HG02973 (cell line): ENCODE measurements around the gene GPR173.

Experiments
- ATAC-seq: cut with Tn5 transposase; IDR thresholded peaks from one replicate; pipeline ENCODE4 v1.9.1; 2021; ENCODE audit warnings: moderate library complexity; ENCODE audit not compliant: unreplicated experiment

Gene GPR173, protein sequence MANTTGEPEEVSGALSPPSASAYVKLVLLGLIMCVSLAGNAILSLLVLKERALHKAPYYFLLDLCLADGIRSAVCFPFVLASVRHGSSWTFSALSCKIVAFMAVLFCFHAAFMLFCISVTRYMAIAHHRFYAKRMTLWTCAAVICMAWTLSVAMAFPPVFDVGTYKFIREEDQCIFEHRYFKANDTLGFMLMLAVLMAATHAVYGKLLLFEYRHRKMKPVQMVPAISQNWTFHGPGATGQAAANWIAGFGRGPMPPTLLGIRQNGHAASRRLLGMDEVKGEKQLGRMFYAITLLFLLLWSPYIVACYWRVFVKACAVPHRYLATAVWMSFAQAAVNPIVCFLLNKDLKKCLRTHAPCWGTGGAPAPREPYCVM

DNA sequence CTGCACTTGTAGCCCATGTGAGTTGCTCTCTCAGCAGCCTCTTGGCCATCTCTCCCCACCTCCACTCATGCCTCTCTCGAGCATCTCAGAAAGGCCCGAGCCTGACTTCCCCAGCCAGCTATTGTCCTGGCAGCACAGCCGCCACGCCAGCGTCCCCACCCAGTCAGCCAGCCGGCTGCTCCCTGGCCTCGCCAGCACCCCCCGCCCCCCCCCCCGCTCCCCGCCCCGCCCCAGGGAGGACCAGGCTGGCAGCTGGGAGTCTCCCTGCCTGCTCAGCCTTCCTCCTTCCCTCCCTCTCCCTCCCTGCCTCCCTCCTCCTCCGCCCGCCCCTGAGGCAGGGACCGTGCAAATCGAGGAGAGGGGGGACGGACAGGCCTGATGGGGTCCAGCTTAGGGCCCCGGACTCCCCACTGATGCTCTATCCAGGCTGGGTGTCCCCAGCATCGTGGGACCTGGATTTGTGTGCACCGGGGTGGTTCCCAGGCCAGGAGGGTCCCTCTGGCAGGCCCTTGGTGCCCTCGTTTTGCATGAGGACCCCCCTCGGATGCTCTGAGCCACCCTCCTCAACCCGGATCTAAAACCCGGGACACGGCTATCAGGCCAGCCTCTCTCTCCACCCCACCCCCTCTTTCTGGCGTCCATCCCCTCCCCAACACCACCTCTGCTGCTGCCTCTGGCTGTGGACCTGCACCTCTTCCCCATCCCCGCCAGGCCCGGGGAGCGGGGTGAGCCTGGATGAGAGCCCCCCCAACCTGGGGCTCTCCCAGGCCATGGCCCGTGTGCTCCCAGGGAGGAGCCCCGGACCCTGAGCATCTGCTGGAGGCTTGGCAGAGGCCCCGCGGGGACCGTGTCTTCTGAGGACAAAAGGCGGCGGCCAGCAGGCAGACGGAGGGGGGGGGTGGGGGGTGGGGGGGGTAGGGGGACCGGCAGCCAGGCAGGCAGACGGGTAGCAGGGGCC is at the start of gene GPR173:
TSS of gene GPR173 (plus strand) at position 621 of the 958 bp plus-strand sequence. CDS start 27,833 bp downstream, outside the sequence.
- no peak for ATAC-seq

DNA sequence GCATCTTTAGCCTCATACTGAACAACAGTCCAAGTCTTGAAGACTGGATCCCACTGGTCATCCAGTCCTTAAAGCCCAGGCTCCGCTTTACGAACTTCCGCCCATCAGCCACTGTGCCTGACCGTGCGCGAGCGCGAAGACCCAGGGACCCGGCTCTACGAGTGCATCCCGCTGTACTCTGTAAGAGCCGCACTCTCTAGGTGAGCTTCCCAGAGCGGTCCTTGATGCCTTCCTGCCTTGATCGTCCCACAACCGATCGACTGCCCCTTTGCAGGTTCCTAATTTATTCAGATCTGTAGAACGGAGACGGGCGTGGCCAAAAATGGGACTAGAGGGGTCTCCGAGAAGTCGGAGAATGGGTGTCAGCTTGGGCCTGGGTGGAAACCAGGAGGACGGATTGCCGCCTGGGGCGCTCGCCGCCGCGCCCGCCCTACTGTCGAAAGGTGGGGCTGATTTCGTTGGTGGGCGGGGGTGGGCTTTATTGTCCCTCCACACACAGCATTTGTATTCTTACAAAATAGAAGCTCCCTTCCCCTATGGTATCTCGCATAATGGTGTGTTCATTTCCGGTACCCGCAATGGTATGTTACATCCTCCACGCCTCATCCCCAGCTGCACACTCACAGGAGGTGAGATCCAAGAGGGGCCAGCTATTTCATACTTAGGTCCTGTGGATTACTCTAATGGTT is 48.0 kb upstream of the GPR173 start:
- no peak for ATAC-seq

DNA sequence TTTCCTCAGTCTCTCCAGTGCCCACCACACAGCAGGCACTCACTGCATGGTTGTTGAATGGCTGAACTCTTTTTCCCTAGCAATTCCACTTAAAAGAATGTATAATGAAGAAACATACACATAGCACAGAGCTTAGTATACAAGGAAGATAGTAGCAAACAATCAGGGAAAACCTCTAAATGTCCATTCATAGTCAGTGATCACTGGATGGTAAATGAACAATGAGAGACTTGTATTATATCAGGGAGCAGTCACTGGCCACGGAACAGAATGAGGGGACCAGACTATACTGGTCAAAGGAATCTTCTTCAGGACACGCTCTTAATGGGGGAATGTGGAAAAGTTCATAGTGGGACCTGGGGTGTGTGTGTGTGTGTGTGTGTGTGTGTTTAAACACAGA is 46.6 kb upstream of the GPR173 start:
- no peak for ATAC-seq

DNA sequence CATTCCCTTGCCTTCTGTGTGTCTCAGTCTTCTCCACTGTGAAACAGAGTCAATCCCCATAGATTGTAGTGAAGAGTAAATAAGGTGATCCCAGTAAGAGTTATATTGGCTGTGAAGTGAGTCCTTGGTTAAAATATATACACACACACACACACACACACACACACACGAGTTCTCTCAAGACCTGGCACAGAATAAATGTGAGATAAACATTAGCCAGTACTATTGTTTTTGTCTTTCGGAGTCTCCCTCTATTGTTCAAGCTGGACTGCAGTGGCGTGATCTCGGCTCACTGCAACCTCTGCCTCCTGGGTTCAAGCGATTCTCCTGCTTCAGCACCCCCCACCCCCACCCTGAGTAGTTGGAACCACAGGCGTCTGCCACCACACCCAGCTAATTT is 45.5 kb upstream of the GPR173 start:
- no peak for ATAC-seq

DNA sequence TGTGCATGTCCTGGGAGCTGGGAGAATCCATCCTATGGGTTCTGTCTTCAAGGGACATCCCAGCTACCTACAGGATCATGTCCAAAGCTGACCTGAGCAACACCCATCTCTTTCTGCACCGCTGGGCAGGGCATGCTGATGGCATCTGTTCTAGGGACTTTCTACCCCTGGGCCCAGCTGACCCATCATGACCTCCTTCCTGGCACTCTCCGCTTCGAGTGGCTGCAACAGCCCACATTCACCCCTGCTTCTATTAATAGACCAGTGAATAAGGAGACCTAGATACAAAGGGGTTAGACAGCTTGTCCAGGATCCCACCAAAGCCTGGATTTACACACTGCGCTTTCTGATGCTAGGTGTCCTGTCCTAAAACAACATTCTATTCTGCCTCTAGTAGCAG is 44.6 kb upstream of the GPR173 start:
- no peak for ATAC-seq

DNA sequence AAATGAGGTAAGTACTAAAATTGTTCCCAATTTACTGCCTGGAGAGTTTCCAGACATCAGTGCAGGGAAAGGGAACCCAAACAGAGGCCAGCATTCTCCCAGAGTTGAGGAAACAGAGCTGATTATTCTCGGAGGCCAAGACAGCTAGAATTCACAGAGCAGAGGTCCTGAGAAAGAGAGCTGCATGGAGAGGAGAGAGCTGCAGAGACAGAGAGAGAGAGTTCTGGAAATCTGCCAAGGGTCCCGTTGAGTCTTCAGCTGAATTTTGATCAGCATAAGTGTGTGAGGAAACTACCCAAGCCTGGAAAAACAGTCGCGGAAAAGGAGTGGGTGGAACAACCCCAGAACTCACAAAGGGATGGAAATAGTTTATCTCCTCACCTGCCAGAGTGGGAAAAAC is 43.8 kb upstream of the GPR173 start:
- ATAC-seq, result no peak

DNA sequence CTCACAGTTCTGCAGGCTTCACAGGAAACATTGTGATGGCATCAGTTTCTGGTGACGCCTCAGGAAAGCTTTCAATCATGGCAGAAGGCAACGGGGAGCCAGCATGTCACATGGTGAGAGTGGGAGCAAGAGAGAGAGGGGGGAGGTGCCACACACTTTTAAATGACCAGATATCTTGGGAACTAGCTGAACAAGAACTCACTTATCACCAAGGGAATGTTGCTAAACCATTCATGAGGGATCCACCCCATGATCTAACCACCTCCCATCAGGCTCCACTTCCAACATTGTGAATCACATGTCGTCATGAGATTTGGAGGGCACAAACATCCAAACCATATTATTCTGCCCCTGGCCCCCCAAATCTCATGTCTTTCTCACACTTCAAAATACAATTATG is 43.3 kb upstream of the GPR173 start:
- ATAC-seq, result no peak

DNA sequence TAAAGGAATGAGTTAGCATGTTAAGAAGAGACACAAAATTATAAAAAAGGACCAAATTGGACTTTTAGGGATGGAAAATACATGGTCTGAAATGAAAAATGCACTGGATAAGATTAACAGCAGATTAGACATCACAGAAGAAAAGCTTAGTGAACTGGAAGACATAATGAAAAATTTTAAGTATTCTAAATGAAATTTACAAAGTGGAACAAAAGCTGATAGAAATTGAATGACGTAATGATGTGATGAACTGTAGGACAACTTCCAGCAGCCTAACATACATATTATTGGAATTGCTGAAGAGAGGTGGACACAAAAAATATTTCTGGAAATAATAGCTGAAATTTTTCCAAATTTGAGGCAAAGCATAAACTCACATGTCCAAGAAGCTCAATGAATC is 39.6 kb upstream of the GPR173 start:
- no peak for ATAC-seq

DNA sequence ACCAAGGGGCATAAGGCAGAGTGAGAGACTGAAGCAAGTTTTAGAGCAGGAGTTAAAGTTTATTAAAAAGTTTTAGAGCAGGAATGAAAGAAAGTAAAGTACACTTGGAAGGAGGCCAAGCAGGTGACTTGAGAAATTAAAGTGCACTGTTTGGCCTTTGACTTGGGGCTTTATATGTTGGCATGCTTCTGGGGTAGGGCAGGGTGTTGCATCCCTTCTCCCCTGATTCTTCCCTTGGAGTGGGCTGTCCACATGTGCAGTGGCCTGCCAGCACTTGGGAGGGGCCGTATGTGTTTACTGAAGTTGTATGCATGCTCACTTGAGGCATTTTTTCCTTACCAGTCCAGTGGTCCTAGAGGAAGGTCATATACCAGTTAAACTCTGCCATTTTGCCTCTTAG is 35.3 kb upstream of the GPR173 start:
- no peak for ATAC-seq

DNA sequence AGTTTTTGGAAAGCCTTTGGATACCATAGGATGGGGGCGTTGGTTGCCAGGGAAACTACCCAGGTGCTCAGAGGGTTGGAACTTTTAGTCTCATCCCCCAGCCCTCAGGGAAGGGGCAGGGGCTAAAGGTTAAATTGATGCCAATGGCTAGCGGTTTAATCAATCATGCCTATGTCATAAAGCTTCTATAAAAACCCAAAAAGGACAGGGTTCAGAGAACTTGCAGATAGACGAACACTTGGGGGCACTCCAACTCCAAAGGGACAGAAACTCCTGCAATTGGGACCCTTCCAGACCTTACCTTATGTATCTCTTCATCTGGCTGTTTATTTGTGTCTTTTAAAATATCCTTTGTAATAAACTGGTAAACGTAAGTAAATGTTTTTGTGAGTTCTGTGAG is 30.0 kb upstream of the GPR173 start:
- no peak for ATAC-seq

DNA sequence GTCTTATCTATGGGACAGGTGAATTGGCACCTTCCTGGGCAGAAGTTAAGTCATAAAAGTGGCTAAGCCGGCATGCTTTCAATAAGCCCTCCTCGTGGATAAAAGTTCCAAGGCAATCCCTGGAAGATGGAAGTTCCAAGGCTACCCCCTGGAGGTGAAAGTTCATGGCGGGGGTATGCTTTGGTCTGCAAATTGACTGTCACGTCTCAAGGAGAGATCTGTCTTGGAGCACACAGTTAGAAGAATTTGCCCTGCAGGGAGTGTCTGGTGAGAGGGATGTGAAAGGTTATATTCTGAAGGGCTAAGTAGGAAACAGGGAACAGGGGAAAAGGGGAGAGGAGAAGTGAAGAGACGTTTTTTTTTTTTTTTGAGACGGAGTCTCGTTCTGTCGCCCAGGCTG is 26.2 kb upstream of the GPR173 start:
- ATAC-seq, result no peak

DNA sequence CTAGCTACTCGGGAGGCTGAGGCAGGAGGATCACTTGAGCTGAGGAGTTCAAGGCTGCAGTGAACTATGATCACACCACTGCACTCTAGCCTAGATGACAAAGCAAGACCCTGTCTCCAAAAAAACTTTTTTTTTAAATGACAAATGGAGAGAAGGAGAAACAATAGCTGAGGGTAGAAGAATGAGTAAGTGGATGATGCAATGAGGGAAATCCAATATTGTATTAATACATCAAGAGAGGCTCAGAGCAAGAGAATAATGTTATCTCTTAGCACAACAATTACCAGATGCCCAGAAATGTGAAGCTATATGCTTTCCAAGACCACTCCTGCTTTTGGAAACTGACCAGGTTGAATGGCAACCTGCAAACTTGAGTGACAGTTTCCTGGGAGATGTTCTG is 19.9 kb upstream of the GPR173 start:
- no peak for ATAC-seq

DNA sequence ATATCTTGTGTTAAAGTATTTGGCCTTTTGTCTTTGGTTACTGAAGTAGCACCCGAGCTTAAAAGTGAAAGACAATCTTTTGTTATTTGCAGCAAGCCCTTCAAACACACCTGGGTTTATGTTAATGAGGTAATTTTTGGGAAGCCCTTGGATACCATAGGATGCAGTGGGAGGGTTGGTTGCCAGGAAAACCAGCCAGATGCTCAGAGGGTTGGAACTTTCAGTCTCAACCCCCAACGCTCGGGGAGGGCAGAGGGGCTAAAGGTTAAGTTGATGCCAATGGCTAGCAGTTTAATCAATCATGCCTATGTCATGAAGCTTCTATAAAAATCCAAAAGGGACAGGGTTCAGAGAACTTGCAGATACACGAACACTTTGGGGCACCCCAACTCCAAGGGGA is 17.2 kb upstream of the GPR173 start:
- no peak for ATAC-seq

DNA sequence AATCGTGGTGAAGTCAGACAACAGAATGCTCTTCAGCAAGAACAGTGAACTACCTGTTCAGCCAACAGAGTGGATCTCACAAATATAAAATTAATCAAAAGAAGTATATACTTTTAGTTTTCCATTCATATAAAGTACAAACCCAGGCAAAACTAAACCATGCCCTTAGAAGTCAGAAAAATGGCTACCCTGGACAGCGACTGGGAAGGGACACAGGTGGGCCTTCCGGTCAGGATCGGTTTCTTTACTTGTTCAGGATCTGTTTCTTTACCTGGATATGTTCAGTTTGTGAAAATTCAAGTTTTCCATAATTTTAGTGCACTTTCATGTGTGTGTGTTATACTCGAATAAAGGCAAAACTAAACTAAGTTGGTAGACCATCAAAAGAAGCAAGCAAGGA is 12.4 kb upstream of the GPR173 start:
- ATAC-seq, result no peak

DNA sequence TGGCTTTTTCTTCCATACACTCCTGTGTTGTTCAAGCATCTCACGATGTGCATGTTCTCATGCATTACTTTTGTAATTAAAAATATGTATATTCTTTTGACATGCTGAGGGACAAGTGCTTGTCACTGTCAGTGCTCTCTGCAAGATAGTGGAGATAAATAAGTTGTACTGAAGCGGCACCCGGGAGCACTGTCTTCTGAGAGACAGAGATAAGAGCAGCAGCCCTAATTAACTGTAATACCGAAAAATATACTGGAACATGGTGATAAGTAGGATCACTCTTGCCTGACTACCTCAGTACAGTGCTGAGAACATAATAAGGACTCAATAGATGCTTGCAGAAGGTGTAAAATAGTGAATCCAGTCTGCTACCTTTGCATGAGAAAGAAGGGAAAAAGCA is 9.4 kb upstream of the GPR173 start:
- ATAC-seq, result no peak

DNA sequence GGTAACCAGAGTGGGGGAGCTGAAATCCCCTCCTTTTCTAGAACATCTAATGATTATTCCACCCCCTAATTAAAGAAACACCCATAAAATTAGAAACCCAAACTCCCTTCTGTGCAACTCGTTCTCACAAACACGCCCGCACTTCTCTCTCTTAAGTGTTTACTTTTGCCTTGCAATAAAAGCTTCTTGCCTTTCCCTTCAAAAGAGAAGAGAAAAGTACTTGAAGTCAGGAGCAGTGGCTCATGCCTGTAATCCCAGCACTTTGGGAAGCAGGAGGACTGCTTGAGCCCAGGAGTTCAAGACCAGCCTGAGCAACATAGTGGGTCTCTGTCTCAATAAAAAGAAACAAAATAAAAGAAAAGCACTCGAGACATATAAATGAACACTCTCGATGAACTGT is 3.6 kb upstream of the GPR173 start:
- no peak for ATAC-seq

DNA sequence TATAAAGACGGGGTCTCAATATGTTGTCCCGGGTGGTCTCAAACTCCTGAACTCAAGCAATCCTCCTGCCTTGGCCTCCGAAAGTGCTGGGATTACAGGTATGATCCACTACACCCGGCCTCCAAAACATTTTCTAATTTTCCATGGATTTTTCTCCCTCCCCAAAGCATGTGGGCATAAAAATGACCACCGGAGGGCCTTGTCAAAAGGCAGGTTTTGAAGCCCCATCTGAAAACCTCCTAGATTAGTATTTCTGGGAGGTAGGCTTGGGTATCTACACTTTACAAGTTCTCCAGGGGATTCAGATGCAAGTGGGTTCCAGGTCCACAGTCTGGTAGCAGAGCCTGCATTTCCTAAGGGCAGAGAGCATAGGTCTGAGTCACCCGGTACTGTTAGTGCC is 1.4 kb upstream of the GPR173 start:
- no peak for ATAC-seq

DNA sequence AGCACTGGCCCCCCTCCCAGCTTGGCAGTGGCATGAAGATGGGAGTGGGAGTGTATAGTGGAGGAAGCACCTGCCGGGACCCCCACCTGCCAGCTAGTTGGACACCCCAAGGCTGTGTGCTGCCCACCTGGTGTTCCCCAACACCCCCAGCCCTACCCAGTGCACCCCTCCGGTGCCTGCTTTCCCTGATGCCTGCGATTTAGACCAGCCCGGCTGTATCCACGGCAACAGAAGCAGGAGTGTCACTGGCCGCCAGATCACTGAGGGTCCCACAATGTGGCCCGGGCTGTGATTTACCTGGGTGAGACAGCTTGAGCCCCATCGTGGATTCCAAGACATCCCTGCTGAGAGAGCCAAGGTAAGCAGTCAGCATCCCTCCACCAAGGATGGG is 533 bp downstream of the GPR173 start:
- no peak for ATAC-seq

DNA sequence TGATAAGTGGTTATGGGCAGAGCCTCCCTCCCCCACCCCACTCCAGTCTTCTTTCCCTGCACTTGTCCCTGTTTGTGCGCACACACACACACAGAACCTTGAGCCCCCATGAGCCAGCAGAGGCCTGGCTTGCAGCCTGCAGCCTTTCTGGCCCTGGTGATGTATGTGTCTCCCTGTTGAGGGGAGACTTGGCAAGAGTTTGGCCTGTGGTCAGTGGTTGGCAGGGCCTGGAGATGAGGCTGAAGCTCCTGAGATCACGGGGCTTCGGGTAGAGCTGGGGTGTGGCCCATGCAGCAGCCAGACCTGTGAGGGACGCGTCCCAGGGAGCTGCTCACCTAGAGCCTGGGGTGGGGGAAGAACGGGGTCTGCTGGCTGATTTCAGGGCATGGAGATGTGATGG is 2.3 kb downstream of the GPR173 start:
- no peak for ATAC-seq

DNA sequence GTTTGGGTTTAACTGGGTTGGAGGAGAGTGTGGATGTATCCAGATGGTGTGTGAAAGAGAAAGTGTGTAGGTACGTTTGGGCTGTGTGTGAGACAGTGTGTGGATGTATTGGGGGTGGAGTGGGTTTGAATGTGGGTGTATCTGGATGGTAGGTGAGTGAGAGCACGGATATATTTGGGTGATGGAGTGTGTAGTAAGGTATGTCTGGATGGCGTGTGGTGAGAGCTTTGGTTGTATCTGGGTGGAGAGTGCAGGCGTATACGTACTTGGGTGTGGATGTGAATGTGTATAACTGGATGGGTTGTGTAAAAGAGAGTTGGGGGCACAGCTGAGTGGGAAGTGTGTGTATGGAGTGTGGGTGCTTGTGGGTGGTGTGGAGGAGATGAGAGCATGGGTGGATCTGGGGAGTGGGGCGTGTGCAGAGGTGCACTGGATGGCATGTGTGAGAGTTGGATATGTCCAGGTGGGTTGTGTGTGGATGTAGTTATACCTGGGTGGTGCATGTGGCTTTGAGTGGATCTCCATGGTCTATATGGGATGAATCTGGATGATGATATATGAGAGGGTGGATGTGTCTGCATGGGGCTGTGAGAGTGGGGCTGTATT is 6.8 kb downstream of the GPR173 start:
- ATAC-seq, result no peak

DNA sequence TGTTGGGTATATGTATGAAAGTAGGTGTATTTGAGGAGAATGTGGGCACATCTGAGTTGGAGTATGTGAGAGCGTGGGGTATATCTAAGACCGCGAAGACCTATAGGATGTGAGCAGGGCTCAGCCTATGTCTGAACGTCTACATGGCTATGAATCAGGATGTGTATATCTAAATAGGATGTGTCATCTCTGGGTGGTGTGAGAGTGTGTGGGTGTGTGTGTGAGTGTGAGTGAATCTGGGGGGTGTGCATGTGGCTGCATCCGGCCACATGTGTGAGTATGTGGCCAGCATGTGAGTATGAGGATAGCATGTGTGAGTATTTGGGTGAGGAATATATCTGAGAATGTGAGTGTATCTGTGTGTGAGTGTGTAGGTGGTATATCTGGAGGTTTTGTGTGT is 7.7 kb downstream of the GPR173 start:
- no peak for ATAC-seq
